Lower leg skin (tissue), 3 donors: ENCODE measurements around the gene TADA1.

Experiments
- CTCF ChIP-seq, 3 donors: fragments of 450-650 bp; IDR thresholded peaks; one replicate each; pipeline ENCODE4 v1.5.1; 2016; ENCODE audit warnings: antibody characterized with exemption in 3 of 3, mild to moderate bottlenecking in 3 of 3, moderate library complexity in 2 of 3
- POLR2A ChIP-seq, 2 donors: fragments of 450-650 bp; IDR thresholded peaks; one replicate each; pipeline ENCODE4 v1.6.1; 2016 to 2017; ENCODE audit warnings: antibody characterized with exemption in 2 of 2, mild to moderate bottlenecking in 1 of 2, moderate library complexity in 1 of 2

GRCh38 chr1:166905136-166905535 lies 29.1 kb upstream of the TADA1 start:
- TF ChIP-seq POLR2A (IDR thresholded peaks at IDR 0.05) (no peak), CTCF (IDR thresholded peaks at IDR 0.05) (no peak)
